Measurements from ENCODE around the gene COQ2.

Gene COQ2

DNA sequence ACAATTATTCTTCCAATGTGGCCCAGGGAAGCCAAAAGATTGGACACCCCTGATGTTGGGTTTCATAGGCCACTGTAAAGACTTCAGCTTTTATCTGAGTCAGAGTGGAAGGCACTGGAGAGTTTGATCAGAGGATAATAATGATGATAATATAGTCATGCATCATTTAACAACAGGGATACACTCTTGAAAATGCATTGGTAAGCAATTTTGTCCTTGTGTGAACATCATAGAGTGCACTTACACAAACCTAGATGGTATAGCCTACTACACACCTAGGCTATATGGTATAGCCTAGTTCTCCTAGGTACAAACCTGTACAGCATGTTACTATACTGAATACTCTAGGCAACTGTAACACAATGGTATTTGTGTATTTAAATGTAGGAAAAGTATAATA lies 70.5 kb downstream of the COQ2 start:
- no peak for DNase-seq
